CD14-positive monocyte (primary cell): ENCODE data around the gene PCCA. TPM values are rescaled to one million over a fixed set of nuclear protein-coding genes. Genes with fewer than 3 reads are reported as not detected.

Experiments used
- DNase-seq, 3 donors: peaks; one replicate each; pipeline ENCODE4 v3.0.0-alpha.2; 2011 to 2022
- H2AFZ ChIP-seq: 2 replicates; pipeline ENCODE4 v1.6.0; 2012; ENCODE audit warnings: mild to moderate bottlenecking, low read depth, low read length, inconsistent platforms; ENCODE audit not compliant: insufficient read depth, poor library complexity, severe bottlenecking
- H3K27ac ChIP-seq, 2 donors: 1 replicate in 1 of 2; 2 replicates in 1 of 2; pipeline ENCODE4 v1.5.1; 2012 to 2013; ENCODE audit warnings: low read length in 2 of 2, control low read depth in 1 of 2, inconsistent platforms in 1 of 2, low read depth in 1 of 2, mild to moderate bottlenecking in 1 of 2
- H3K27me3 ChIP-seq, 2 donors: one replicate each; pipeline versions ENCODE4 v1.6.0 to v1.6.1; 2011 to 2013; ENCODE audit warnings: low read length in 2 of 2; ENCODE audit not compliant: control insufficient read depth in 2 of 2, insufficient read depth in 2 of 2
- H3K36me3 ChIP-seq, 2 donors: replicated peaks in 1 of 2; 1 replicate in 1 of 2; 2 replicates in 1 of 2; pipeline versions ENCODE4 v1.5.1 to v1.6.1; 2012 to 2013; ENCODE audit warnings: low read length in 2 of 2, control low read depth in 1 of 2, inconsistent platforms in 1 of 2, mild to moderate bottlenecking in 1 of 2; ENCODE audit not compliant: insufficient read depth in 2 of 2, control insufficient read depth in 1 of 2
- H3K4me1 ChIP-seq, 2 donors: 1 replicate in 1 of 2; 2 replicates in 1 of 2; pipeline versions ENCODE4 v1.5.1 to v1.6.1; 2012 to 2013; ENCODE audit warnings: low read length in 2 of 2, control low read depth in 1 of 2, inconsistent platforms in 1 of 2, mild to moderate bottlenecking in 1 of 2, moderate library complexity in 1 of 2; ENCODE audit not compliant: insufficient read depth in 2 of 2, control insufficient read depth in 1 of 2
- H3K4me2 ChIP-seq: replicated peaks from 2 replicates; pipeline ENCODE3; 2012; ENCODE audit warnings: low read length, moderate library complexity, mild to moderate bottlenecking; ENCODE audit not compliant: poor library complexity, severe bottlenecking; ENCODE audit errors: extremely low read depth
- H3K4me3 ChIP-seq, 3 experiments: fragments of 200-600 bp in 1 of 3; sonication (generic) in 1 of 3; replicated peaks in 1 of 3; 1 replicate in 2 of 3; 2 replicates in 1 of 3; pipeline ENCODE4 v1.5.1; 2011 to 2013; ENCODE audit warnings: low read length in 3 of 3, mild to moderate bottlenecking in 3 of 3, control low read depth in 2 of 3, low read depth in 2 of 3, inconsistent platforms in 1 of 3, moderate library complexity in 1 of 3
- H3K79me2 ChIP-seq: 2 replicates; pipeline ENCODE4 v1.6.0; 2012; ENCODE audit warnings: mild to moderate bottlenecking, control low read depth, inconsistent platforms, low read length, moderate library complexity; ENCODE audit not compliant: insufficient read depth
- H3K9ac ChIP-seq: 2 replicates; pipeline ENCODE4 v1.6.0; 2017; ENCODE audit warnings: low read length, mild to moderate bottlenecking; ENCODE audit not compliant: insufficient read depth, poor library complexity, severe bottlenecking
- H3K9me3 ChIP-seq, 2 donors: replicated peaks in 1 of 2; 1 replicate in 1 of 2; 2 replicates in 1 of 2; pipeline versions ENCODE4 v1.5.1 to v1.6.1; 2012 to 2013; ENCODE audit warnings: low read length in 2 of 2, control low read depth in 1 of 2; ENCODE audit not compliant: control insufficient read depth in 1 of 2, insufficient read depth in 1 of 2
- H4K20me1 ChIP-seq: 2 replicates; pipeline ENCODE4 v1.6.0; 2012; ENCODE audit warnings: mild to moderate bottlenecking, low read length, control low read depth, moderate library complexity; ENCODE audit not compliant: insufficient read depth
- H3K27ac Mint-ChIP-seq, 7 donors: one replicate each; pipeline ENCODE4 v1.8.0; 2020; ENCODE audit warnings: mild to moderate bottlenecking in 7 of 7, mixed read lengths in 7 of 7, moderate library complexity in 6 of 7, inconsistent platforms in 2 of 7
- H3K27me3 Mint-ChIP-seq, 3 donors: one replicate each; pipeline ENCODE4 v1.8.0; 2021 to 2022; ENCODE audit warnings: low read depth in 3 of 3, mild to moderate bottlenecking in 3 of 3, mixed read lengths in 3 of 3, moderate library complexity in 3 of 3, inconsistent platforms in 1 of 3
- H3K36me3 Mint-ChIP-seq, 2 donors: one replicate each; pipeline ENCODE4 v1.8.0; 2020; ENCODE audit warnings: mixed read lengths in 2 of 2, inconsistent platforms in 1 of 2, mild to moderate bottlenecking in 1 of 2
- H3K4me1 Mint-ChIP-seq: one replicate; pipeline ENCODE4 v1.8.0; 2020; ENCODE audit warnings: mild to moderate bottlenecking, mixed read lengths
- H3K4me3 Mint-ChIP-seq, 2 donors: one replicate each; pipeline ENCODE4 v1.8.0; 2020; ENCODE audit warnings: mild to moderate bottlenecking in 2 of 2, mixed read lengths in 2 of 2, moderate library complexity in 1 of 2
- H3K9me3 Mint-ChIP-seq, 7 donors: one replicate each; pipeline ENCODE4 v1.8.0; 2020 to 2022; ENCODE audit warnings: mixed read lengths in 7 of 7, mild to moderate bottlenecking in 6 of 7, moderate library complexity in 6 of 7, inconsistent platforms in 2 of 7
- CTCF ChIP-seq: fragments of 200-600 bp; IDR thresholded peaks from one replicate; pipeline ENCODE4 v1.8.0; 2022; ENCODE audit warnings: antibody characterized with exemption, mild to moderate bottlenecking
- WGBS: methylation state at CpG from one replicate; pipeline ENCODE4 v1.1.5; 2013; ENCODE audit warnings: missing lambda C conversion rate; ENCODE audit not compliant: insufficient coverage; 5-methylcytosine and 5-hydroxymethylcytosine counted together
- intact Hi-C, 2 donors: fragments of 100-400 bp; cut with micrococcal nuclease; formaldehyde crosslinking; loops; one replicate each; pipeline versions ENCODE4 v1.15.0 to v1.15.1; 2023
- polyA plus RNA-seq, 3 donors: library from polyadenylated mRNA; depleted of rRNA in 1 of 3; unstranded in 2 of 3; stranded (reverse) in 1 of 3; fragments of 300-500 nt in 2 of 3; fragments of >200 nt in 1 of 3; fragmentation: Illumina TruSeq in 2 of 3; gene quantifications; 1 replicate in 2 of 3; 2 replicates in 1 of 3; pipeline ENCODE4 v1.2.3, GENCODE V29; 2012 to 2021

Gene PCCA
- polyA plus RNA-seq, 3 donors: 4.4 to 13.5 (median 11.9) TPM

DNA sequence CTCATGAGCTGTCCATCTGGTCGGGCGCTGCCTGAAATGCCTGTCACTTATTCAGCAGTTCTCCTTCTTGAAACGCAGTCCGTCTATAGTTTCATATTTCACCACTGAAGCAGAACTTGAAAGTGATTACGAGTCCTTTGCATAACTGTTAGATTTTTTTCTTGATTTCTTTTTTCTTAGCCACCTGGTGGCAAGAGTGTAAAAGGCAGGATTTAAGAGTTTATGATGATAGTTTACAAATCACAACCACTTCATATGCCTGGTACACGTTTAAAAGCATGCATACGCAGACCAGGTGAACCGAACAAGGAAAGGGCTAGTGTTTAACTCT lies 453.9 kb downstream of the PCCA start:
- peak; percentile 69 for TF ChIP-seq CTCF
- peak overlapping the region in 1 of 2 donors; percentile 53 for H3K4me3 Mint-ChIP-seq
- Histone ChIP-seq H3K27me3 (no peaks in the 10 kb centered on the region), H3K4me3 (no peak overlapping the region), H2AFZ (no peak overlapping the region), H3K79me2 (no peaks in the 10 kb centered on the region), H4K20me1 (no peaks in the 10 kb centered on the region), H3K4me2 (no peak overlapping the region), H3K4me1 (peaks cover 4 to 5% of the 10 kb centered on the region in 2 donors), H3K36me3 (no peaks in the 10 kb centered on the region), H3K9ac (no peak overlapping the region), H3K9me3 (no peaks in the 10 kb centered on the region), H3K27ac (no peak overlapping the region)
- peaks cover 6% of the 10 kb centered on the region for H3K4me1 Mint-ChIP-seq
- WGBS: no CpG with 5 or more reads among the region's 8 CpGs
- DNase-seq: peak; percentile 44 to 62 (median 50)
- H3K36me3 Mint-ChIP-seq: peaks cover 0 to 3% of the 10 kb centered on the region in 2 donors
- intact Hi-C loops: loop anchor here in 1 of 2 donors (10.0 kb wide), 1 partner anchor 888 kb away; no protein-coding TSS in a partner anchor
- peaks cover 0 to 6% (median 2%) of the 10 kb centered on the region in 3 donors for H3K27me3 Mint-ChIP-seq
- peak overlapping the region in 1 of 7 donors; percentile 16 for H3K27ac Mint-ChIP-seq
- no peaks in the 10 kb centered on the region for H3K9me3 Mint-ChIP-seq

GRCh38 chr13:100543872-100544602 lies 455.1 kb downstream of the PCCA start:
- H3K9me3 ChIP-seq: no peaks in the 10 kb centered on the region
- no peak overlapping the region for H3K4me2 ChIP-seq
- H4K20me1 ChIP-seq: no peaks in the 10 kb centered on the region
- Mint-ChIP-seq H3K4me1 (peaks cover 6% of the 10 kb centered on the region), H3K9me3 (no peaks in the 10 kb centered on the region), H3K4me3 (no peak overlapping the region), H3K36me3 (peaks cover 0 to 3% of the 10 kb centered on the region in 2 donors), H3K27ac (no peak overlapping the region), H3K27me3 (peaks cover 0 to 8% (median 2%) of the 10 kb centered on the region in 3 donors)
- no peaks in the 10 kb centered on the region for H3K36me3 ChIP-seq
- H3K27me3 ChIP-seq: no peaks in the 10 kb centered on the region
- H3K27ac ChIP-seq: no peak overlapping the region
- H2AFZ ChIP-seq: no peak overlapping the region
- 92% methylated on average over 21 of the region's 26 CpGs for WGBS
- no peaks in the 10 kb centered on the region for H3K79me2 ChIP-seq
- TF ChIP-seq CTCF: no peak
- intact Hi-C loops: loop anchor here in 1 of 2 donors (10.0 kb wide), 1 partner anchor 889 kb away; no protein-coding TSS in a partner anchor
- H3K4me1 ChIP-seq: peaks cover 4 to 5% of the 10 kb centered on the region in 2 donors
- no peak overlapping the region for H3K4me3 ChIP-seq
- DNase-seq: no peak
- no peak overlapping the region for H3K9ac ChIP-seq
